T-helper 9 cell (primary cell): ENCODE results near the gene ARMC6.
A peak's percentile ranks its signal among the peaks of the same experiment; 100 is the strongest.

Experiments
- DNase-seq: peaks from one replicate; pipeline ENCODE4 v3.0.0-alpha.2; 2020
- total RNA-seq, 2 donors: gene quantifications; one replicate each; lab custom pipeline; 2026; lab: John Stamatoyannopoulos, UW

ARMC6 gene
- 10.6 to 37.6 reads per million in 2 donors for total RNA-seq

- DNase-seq = peak; percentile 82
Observed at GRCh38 chr19:19033426-19034203, at the start of gene ARMC6, which contains the start of gene SUGP2. ARMC6 (plus strand) TSS chr19:19033603; CDS start chr19:19034210, 607 bp downstream. SUGP2 (minus strand) TSS chr19:19033517; CDS start chr19:19031071, 2,446 bp downstream.

DNA sequence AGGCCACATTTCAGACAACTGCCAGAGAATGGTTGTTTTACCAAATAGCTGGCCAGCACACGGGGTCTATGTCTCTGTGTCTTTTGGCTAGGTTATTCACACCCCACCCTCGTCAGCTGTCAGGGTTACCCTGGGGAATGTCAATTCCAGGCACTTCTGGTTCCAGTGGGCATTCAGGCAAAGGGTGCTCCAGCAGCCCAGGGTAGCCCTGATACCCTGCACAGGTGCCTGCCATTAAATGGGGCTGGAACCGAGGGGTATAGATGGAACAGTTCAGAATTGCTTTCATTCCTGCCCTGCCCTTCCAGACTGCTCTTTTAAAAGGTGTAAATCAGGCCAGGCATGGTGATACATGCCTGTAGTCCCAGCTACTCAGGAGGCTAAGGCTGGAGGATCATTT lies 49.2 kb upstream of the ARMC6 start:
- no peak for DNase-seq

GRCh38 chr19:18985257-18985656 lies 48.1 kb upstream of the ARMC6 start:
- no peak for DNase-seq

- DNase-seq = no peak
Observed at GRCh38 chr19:18987456-18987855, 45.9 kb upstream of the ARMC6 start.

GRCh38 chr19:18989316-18989715 lies 44.1 kb upstream of the ARMC6 start:
- no peak for DNase-seq

- DNase-seq = no peak
Observed at GRCh38 chr19:18990128-18990708, 43.2 kb upstream of the ARMC6 start.

DNA sequence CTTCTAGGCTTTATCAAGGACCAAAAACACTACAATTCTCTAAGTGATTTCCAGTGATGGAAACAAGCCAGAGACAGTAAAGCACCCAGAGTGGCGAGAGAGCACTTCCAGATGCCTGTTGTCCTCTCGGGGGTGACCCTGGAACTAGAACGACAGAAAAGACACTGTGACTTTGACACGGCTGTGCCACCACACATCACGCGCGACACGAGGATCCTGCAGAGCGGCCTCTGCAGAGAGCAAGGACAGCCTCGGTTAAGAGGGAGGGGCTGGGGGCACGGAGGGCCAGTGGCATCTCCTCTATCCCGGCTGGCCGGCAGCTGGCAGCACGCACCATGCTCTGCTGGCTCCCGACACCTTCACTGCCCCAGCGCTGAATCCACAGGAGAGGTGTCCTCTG lies 42.4 kb upstream of the ARMC6 start:
- DNase-seq = no peak

- no peak for DNase-seq
Observed at GRCh38 chr19:18991468-18991867, 41.9 kb upstream of the ARMC6 start.

DNA sequence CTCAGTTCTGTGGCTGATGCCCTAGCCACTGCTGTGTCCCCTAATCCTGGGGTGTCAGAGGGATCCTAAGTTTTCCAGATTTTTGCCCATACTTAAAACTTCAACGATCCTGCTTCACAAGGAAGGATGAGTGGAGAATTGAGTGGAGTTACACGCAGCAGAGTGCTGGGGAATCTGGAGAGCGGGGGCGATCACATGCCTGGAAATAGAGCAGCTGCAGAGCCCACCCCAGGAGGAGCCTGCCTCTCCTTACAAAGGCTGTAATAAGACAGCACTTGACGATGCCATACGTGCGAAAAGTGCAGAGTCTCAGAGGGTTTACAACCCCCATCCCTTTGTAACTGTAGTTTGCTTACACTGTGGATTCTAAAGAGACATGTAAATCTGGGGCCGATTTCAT lies 40.7 kb upstream of the ARMC6 start:
- no peak for DNase-seq

DNA sequence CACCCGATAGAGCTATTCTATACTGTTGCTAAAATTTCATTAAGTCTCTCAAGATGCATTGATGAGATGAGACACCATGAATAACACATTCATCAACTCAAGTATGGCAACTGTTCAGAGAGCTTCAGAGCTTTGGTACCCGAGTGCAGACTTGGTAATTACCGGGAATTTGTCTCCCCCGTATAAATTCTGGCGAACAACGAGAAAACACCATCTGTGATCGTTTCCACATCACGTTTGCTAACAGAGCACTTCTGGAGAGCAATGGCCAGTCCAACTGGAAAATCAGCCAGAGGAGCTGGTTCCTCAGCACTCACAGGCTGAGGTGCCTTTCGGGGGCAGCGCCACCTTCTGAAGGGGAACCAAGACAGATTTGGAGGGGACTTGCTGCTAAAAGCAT lies 40.3 kb upstream of the ARMC6 start:
- no peak for DNase-seq

GRCh38 chr19:18995804-18996241 lies 37.6 kb upstream of the ARMC6 start:
- DNase-seq = no peak

- DNase-seq = no peak
Observed at GRCh38 chr19:18996351-18996750, 37.1 kb upstream of the ARMC6 start.

DNA sequence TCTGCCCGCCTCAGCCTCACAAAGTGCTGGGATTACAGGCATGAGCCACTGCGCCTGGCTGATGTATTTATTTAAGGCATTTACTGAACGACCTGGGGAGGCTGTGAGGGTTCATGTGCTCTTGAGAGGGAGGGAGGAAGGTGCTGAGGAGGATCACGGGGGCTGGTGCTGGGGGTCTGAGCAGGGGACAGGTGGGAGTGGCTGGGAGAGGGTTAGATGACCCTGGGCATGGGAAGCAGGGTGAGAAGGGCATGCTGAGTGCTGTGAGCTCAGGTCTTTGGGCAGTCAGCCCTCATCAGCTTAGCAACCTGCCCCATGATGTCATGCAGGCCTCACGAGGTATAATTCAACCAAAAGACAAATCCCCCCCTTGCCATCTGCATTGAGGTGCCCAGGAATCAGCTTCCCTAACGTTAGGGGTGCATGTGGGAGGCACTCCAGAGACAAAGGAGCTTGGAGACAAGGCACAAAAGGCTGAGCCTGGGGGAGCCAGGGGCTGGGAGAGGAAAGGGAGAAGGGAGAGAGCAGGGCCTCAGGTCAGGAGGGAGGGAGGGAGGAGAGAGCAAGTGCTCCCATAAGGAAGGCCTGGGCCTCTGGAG lies 36.5 kb upstream of the ARMC6 start:
- no peak for DNase-seq

GRCh38 chr19:18998276-18998675 lies 35.1 kb upstream of the ARMC6 start:
- DNase-seq = no peak

GRCh38 chr19:18999016-18999758 lies 34.2 kb upstream of the ARMC6 start:
- no peak for DNase-seq

- DNase-seq = no peak
Observed at GRCh38 chr19:18999896-19000620, 33.3 kb upstream of the ARMC6 start.

GRCh38 chr19:19004144-19004543 lies 29.3 kb upstream of the ARMC6 start:
- DNase-seq = no peak

DNA sequence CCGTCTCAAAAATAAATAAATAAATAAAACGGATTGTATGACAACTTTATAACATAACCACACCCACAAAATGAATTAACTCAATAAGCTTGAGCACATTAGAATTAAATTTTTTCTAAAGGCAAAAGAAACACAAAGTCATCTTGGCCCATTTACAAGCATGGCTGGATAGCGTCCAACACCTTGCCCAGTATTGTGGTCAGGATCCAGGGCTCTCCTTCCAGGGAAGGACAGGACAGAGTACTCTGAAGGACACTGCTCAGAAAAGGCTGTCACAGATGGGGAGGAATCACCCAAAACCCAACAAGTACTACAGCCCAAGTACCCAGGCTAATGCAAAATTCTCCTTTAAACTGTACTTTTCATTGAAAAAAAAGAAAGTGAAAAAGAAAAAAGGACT lies 27.2 kb upstream of the ARMC6 start:
- no peak for DNase-seq

DNA sequence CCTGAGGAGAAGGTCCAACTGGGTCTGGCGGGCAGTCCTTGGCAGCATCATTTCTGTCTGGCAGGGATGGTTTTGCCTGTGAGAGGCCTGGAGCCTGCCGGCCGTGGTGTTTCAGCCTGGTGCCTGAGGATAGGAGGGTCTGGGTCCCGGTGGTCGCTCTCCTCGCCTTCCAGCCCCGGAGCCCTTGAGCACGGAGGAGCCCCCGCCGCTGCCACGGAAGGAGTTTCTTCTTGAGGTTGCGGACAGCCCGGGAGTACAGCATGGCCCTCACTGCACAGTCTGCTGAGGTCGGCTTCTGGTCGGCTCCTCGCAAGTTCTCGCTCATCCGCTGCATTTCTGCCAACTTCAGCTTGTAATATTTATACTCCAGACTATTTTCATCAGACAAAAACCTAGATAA lies 23.5 kb upstream of the ARMC6 start:
- no peak for DNase-seq

GRCh38 chr19:19010551-19010950 lies 22.9 kb upstream of the ARMC6 start:
- DNase-seq = no peak

- DNase-seq = no peak
Observed at GRCh38 chr19:19021115-19021514, 12.3 kb upstream of the ARMC6 start.

GRCh38 chr19:19022380-19022961 lies 10.9 kb upstream of the ARMC6 start:
- DNase-seq = no peak
